Lower lobe of right lung (tissue), 2 donors: ENCODE results near the gene ANKRD9. TPM values are rescaled to one million over a fixed set of nuclear protein-coding genes. Genes with fewer than 3 reads are reported as not detected.
A peak's percentile ranks its signal among the peaks of the same experiment; 100 is the strongest.

ENCODE experiments used
- ATAC-seq, 2 donors: fragments of 200-7000 bp; cut with Tn5 transposase; one replicate each; pipeline ENCODE4 v1.9.1; 2020 to 2022; ENCODE audit warnings: mild to moderate bottlenecking in 2 of 2, moderate library complexity in 2 of 2
- DNase-seq: peaks from one replicate; pipeline ENCODE4 v3.0.0-alpha.2; 2020
- H3K27ac ChIP-seq: fragments of 200-600 bp; one replicate; pipeline ENCODE4 v1.8.0; 2022
- H3K27me3 ChIP-seq: fragments of 200-600 bp; one replicate; pipeline ENCODE4 v1.8.0; 2022; ENCODE audit warnings: low read depth
- H3K36me3 ChIP-seq: fragments of 200-600 bp; one replicate; pipeline ENCODE4 v1.8.0; 2022; ENCODE audit warnings: mild to moderate bottlenecking
- H3K4me1 ChIP-seq: fragments of 200-600 bp; one replicate; pipeline ENCODE4 v1.8.0; 2022
- H3K4me3 ChIP-seq: fragments of 200-600 bp; one replicate; pipeline ENCODE4 v1.8.0; 2022; ENCODE audit warnings: mild to moderate bottlenecking
- H3K9me3 ChIP-seq: fragments of 200-600 bp; one replicate; pipeline ENCODE4 v1.8.0; 2022
- intact Hi-C: fragments of 100-400 bp; cut with DNase I; formaldehyde crosslinking; loops from one replicate; pipeline ENCODE4 v1.11.0; 2022
- total RNA-seq: library from RNA; stranded (reverse); fragmentation: NEBNext Ultra II Directional; extraction: Animal tissue kit (Norgen Biotek cat#: 25700); gene quantifications from one replicate; pipeline ENCODE4 v1.2.1, GENCODE V29; 2021
- TF ChIP-seq, protein P1 (sequence below): fragments of 200-600 bp; IDR thresholded peaks from one replicate; pipeline ENCODE4 v1.8.0; 2022; ENCODE audit warnings: antibody characterized with exemption, mild to moderate bottlenecking
- donor health status: DM: no; HTN: yes; CAD: no; lungs with severe emphysema.

The ANKRD9 gene
- total RNA-seq, 1 donor from 2014 or later: 19.5 TPM

DNA sequence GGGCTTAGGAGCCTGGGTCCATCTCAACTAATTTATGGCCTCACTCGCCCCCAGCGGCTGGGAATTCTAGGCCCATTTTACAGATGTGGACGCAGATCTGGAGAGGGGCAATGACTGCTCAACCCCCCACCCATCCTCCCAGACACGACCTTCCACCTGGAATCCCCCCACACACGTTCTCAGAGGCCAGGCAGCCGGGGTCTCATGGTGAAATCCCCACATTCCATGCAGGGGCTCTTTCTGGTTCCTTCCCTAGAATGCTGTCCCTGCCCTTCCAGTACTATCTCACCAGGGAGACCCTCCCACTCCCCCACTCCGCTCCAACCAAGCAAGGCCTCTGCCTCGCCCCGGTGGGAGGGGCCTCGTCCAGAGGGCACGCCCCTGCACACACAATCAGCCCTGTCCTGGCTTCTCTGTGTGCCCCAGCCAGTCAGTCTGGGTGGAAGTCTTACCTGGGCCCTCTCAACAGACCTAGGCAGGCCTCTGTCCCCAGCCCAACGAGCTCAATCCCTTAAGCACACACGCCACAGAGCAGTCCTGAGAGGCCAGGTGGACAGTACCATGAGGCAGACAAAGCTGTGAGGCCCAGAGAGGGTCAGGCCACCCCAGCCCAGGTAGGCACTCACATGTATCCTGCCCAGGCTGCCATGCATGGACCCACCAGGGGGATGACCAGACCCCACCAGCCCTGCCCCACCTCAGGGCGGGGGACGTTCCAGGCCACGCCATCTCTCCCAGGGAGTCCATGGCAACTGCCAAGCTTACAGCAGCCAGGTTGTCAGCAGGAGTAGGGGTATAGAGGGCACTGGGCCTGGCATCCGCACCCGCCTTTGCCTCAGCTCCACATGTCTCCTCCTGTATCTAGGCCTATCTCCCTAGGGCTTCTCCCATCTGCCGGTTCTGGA, 1.3 kb upstream of the ANKRD9 start:
- Histone ChIP-seq H3K36me3 (no peaks in the 10 kb centered on the region), H3K4me3 (peak overlapping the region; percentile 73), H3K9me3 (no peaks in the 10 kb centered on the region), H3K27me3 (no peaks in the 10 kb centered on the region), H3K27ac (peak overlapping the region; percentile 71), H3K4me1 (peaks cover 16% of the 10 kb centered on the region)
- ATAC-seq (peak; percentile 16 to 57), DNase-seq (no peak)
- TF ChIP-seq, protein P1, sequence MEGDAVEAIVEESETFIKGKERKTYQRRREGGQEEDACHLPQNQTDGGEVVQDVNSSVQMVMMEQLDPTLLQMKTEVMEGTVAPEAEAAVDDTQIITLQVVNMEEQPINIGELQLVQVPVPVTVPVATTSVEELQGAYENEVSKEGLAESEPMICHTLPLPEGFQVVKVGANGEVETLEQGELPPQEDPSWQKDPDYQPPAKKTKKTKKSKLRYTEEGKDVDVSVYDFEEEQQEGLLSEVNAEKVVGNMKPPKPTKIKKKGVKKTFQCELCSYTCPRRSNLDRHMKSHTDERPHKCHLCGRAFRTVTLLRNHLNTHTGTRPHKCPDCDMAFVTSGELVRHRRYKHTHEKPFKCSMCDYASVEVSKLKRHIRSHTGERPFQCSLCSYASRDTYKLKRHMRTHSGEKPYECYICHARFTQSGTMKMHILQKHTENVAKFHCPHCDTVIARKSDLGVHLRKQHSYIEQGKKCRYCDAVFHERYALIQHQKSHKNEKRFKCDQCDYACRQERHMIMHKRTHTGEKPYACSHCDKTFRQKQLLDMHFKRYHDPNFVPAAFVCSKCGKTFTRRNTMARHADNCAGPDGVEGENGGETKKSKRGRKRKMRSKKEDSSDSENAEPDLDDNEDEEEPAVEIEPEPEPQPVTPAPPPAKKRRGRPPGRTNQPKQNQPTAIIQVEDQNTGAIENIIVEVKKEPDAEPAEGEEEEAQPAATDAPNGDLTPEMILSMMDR: no peak
- intact Hi-C loops: no loop called here

DNA sequence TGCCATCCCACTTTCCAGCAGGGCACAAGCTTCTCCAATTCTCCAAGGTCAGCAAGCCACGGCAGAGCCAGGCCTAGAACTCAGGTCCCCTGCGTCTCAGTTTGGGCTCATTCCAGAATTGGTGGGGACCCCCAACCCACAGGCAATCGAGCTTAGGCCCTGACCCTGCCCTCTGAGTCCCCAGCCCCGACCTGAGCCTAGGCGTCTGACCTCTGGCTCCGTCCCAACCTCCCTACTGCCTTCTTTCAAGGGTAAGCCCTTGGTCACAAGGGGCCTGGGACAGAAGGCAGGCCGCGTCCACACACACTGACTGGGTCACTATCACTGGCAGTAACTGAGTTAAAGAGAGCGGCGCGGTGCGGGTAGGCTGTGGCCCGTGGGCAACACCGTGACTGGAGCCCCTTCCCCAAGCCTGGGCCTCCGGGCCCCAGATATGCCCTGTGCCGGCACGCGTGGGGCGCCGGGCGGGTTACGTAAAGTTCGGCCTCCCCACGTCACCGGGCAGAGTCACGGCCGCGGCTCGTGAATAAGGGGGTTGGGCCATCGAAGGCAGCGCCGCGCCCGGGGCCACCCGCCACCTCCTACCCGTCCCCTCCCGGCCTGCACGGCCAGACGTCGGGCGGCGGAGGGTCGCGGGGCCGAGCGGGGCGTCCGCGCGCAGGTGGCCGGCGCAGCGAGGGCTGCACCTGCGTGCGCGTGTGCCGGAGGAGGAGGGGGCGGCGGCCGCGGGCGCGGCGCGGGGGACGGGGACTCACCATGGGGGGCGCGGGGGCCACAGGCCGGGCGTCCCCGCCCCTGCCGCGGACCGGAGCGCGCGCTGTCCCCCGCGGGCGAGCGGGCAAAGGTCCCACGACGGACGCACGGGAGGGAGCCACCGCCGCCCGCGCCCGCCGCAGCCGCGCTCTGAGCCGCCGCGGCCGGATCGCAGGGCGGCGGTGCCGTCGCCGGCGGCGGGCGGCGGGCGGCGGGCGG, 516 bp downstream of the ANKRD9 start:
- TF ChIP-seq, protein P1: no peak
- no peaks in the 10 kb centered on the region for H3K36me3 ChIP-seq
- intact Hi-C loops: no loop called here
- no peaks in the 10 kb centered on the region for H3K9me3 ChIP-seq
- H3K4me3 ChIP-seq: peak overlapping the region; percentile 69
- peak; percentile 79 for DNase-seq
- H3K27ac ChIP-seq: peak overlapping the region; percentile 80
- H3K27me3 ChIP-seq: no peaks in the 10 kb centered on the region
- peak; percentile 49 to 60 for ATAC-seq
- H3K4me1 ChIP-seq: peaks cover 16% of the 10 kb centered on the region

GRCh38 chr14:102508410-102508773, 1.2 kb downstream of the ANKRD9 start:
- Histone ChIP-seq H3K9me3 (no peaks in the 10 kb centered on the region), H3K4me1 (peaks cover 16% of the 10 kb centered on the region), H3K27me3 (no peaks in the 10 kb centered on the region), H3K27ac (peak overlapping the region; percentile 80), H3K4me3 (peak overlapping the region; percentile 69), H3K36me3 (no peaks in the 10 kb centered on the region)
- intact Hi-C loops: no loop called here
- peak; percentile 69 for DNase-seq
- peak; percentile 4 to 39 for ATAC-seq
- TF ChIP-seq, protein P1: no peak

DNA sequence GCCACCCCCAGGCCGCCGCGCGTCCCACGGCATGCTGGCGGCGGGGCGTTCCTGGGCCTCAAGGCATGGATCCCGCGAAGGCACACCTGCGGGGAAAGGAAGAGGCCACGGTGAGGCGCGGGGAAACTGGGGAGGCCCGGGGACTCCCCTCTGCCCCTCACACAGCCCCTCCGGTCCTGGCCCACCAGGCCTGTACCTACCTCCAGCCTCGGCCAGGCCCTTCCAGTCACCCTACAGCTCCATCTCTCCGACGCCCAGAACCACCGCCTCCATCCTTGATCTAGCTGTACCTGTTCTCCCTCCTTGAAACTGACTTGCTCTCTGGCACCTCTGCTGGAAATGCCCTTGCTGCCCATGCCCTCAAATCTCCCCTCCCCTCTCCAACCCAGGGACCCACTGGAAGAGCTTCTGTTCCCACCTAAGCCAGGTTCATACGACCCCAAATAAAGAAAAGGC, 1.7 kb downstream of the ANKRD9 start:
- no peak for ATAC-seq
- Histone ChIP-seq H3K36me3 (no peaks in the 10 kb centered on the region), H3K9me3 (no peaks in the 10 kb centered on the region), H3K27ac (no peak overlapping the region), H3K4me1 (peaks cover 16% of the 10 kb centered on the region), H3K27me3 (no peaks in the 10 kb centered on the region), H3K4me3 (no peak overlapping the region)
- intact Hi-C loops: no loop called here
- DNase-seq: no peak
- TF ChIP-seq, protein P1: no peak

DNA sequence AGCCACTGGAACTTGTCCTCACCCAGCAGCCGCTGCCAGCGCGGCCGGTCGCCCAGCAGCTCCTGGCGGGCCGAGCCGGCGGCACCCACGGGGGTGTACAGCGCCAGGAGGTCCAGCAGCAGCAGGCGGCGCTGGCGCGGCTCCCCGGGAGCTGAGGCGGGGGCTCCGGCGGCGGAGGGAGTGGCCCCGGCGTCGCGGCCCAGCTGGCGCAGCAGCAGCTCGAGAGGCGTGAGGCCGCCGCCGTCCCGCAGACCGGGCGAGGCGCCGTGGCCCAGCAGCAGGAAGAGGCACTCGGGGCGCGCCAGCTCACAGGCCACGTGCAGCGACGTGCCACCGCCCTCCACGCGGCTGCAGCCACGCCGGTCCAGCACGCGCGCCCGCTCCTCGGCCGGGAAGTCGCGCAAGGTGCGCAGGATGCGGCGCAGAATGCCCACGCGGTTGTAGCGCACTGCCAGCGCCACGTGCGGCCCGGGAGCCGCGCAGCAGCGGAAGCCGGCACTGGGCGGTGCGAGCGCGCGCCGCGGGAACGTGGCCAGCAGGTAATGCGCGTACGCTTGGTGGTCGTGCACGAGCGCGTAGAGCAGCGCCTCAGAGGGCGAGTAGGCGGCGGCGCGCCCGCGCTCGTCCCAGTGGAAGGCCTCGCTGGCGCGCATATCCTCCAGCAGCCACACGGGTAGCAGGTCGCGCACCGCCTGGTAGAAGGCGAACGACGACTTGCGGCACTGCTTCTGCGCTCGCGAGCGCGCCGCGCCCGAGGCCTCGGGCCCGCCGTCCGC, 2.3 kb downstream of the ANKRD9 start:
- Histone ChIP-seq H3K9me3 (no peaks in the 10 kb centered on the region), H3K36me3 (no peaks in the 10 kb centered on the region), H3K4me3 (no peak overlapping the region), H3K4me1 (peaks cover 16% of the 10 kb centered on the region), H3K27ac (no peak overlapping the region), H3K27me3 (no peaks in the 10 kb centered on the region)
- TF ChIP-seq, protein P1: no peak
- intact Hi-C loops: no loop called here
- DNase-seq (no peak), ATAC-seq (no peak)
